ENCODE data around the gene RASD1.

Gene RASD1

GRCh38 chr17:17540935-17541639, 44.9 kb upstream of the RASD1 start:
- no peak for DNase-seq (ENCODE audit: low read depth)
- no peak overlapping the region for H3K4me3 ChIP-seq (ENCODE audit: low read depth, low read length)
- TF ChIP-seq CTCF (IDR thresholded peaks at IDR 0.05; ENCODE audit: insufficient read depth, low read depth, low read length, missing control alignments) = no peak

GRCh38 chr17:17540278-17540906, 44.2 kb upstream of the RASD1 start:
- no peak overlapping the region for H3K4me3 ChIP-seq (ENCODE audit: low read depth, low read length)
- DNase-seq (ENCODE audit: low read depth) = no peak
- no peak for TF ChIP-seq CTCF (IDR thresholded peaks at IDR 0.05; ENCODE audit: insufficient read depth, low read depth, low read length, missing control alignments)

- no peak for DNase-seq (ENCODE audit: low read depth)
- no peak overlapping the region for H3K4me3 ChIP-seq (ENCODE audit: low read depth, low read length)
- TF ChIP-seq CTCF (IDR thresholded peaks at IDR 0.05; ENCODE audit: insufficient read depth, low read depth, low read length, missing control alignments) = no peak
These were observed 43.4 kb upstream of the RASD1 start for GRCh38 chr17:17539591-17539990.

- no peak overlapping the region for H3K4me3 ChIP-seq (ENCODE audit: low read depth, low read length)
- TF ChIP-seq CTCF (IDR thresholded peaks at IDR 0.05; ENCODE audit: insufficient read depth, low read depth, low read length, missing control alignments) = no peak
- DNase-seq (ENCODE audit: low read depth) = no peak
These were observed 42.5 kb upstream of the RASD1 start for GRCh38 chr17:17538417-17539391.

- TF ChIP-seq CTCF (IDR thresholded peaks at IDR 0.05; ENCODE audit: insufficient read depth, low read depth, low read length, missing control alignments) = no peak
- H3K4me3 ChIP-seq (ENCODE audit: low read depth, low read length) = no peak overlapping the region
- DNase-seq (ENCODE audit: low read depth) = no peak
These were observed 41.3 kb upstream of the RASD1 start for GRCh38 chr17:17537311-17538099.

- TF ChIP-seq CTCF (IDR thresholded peaks at IDR 0.05; ENCODE audit: insufficient read depth, low read depth, low read length, missing control alignments) = no peak
- no peak overlapping the region for H3K4me3 ChIP-seq (ENCODE audit: low read depth, low read length)
- no peak for DNase-seq (ENCODE audit: low read depth)
These were observed 40.5 kb upstream of the RASD1 start for GRCh38 chr17:17536702-17537101.

Data from GM12865 (cell line).